ENCODE measurements around the gene DENND1B.

Gene DENND1B

DNA sequence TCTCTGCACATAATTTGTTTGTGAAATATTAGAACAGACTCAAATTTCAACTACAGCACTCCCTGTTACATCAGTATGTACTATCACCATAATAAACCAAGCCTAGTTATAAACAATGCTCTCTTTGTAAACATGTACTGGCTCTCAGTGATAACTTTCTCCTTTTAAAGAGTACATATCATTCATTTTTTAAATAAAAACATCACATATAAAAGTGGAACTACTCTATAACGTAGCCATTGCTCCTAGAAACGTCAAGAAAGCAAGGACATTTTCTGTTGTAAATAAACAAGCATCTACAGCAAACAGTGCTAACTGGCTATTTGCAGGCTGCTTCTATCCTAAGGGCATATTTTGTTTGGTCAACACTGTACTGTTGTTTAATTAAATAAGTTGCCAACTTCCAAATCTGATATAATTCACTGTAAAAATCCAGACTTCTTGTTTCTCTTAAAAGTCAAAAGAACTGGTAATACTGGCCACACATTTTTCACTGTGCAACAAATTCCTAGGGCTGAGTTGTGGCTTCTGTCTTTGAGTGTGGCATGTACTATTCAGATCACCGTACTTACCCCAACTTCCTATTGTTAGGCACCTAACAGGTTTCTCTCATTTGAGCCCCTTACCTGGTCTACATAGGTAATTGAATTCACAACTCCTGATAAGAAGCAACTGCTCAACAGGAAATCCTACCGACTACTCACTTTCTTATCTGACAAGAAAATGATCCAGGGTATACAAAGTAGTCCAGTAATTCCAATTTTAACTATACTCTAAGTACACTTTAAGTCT lies 111.9 kb downstream of the DENND1B start:
- intact Hi-C loops (cut with DNase I; ENCODE audit: low total_unique reads): no loop called here
- H3K36me3 ChIP-seq: no peaks in the 10 kb centered on the region
- no peaks in the 10 kb centered on the region for H3K4me1 ChIP-seq
- H3K27me3 ChIP-seq: no peaks in the 10 kb centered on the region
- H3K27ac ChIP-seq: no peak overlapping the region
- no peak overlapping the region for H3K4me3 ChIP-seq
- no peaks in the 10 kb centered on the region for H3K9me3 ChIP-seq
- no peak for DNase-seq
- TF ChIP-seq, protein P1, sequence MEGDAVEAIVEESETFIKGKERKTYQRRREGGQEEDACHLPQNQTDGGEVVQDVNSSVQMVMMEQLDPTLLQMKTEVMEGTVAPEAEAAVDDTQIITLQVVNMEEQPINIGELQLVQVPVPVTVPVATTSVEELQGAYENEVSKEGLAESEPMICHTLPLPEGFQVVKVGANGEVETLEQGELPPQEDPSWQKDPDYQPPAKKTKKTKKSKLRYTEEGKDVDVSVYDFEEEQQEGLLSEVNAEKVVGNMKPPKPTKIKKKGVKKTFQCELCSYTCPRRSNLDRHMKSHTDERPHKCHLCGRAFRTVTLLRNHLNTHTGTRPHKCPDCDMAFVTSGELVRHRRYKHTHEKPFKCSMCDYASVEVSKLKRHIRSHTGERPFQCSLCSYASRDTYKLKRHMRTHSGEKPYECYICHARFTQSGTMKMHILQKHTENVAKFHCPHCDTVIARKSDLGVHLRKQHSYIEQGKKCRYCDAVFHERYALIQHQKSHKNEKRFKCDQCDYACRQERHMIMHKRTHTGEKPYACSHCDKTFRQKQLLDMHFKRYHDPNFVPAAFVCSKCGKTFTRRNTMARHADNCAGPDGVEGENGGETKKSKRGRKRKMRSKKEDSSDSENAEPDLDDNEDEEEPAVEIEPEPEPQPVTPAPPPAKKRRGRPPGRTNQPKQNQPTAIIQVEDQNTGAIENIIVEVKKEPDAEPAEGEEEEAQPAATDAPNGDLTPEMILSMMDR (IDR thresholded peaks at IDR 0.05): no peak

- H3K4me1 ChIP-seq: no peaks in the 10 kb centered on the region
- intact Hi-C loops (cut with DNase I; ENCODE audit: low total_unique reads): no loop called here
- H3K27me3 ChIP-seq: no peaks in the 10 kb centered on the region
- TF ChIP-seq, protein P1 (IDR thresholded peaks at IDR 0.05): no peak
- H3K36me3 ChIP-seq: no peaks in the 10 kb centered on the region
- no peaks in the 10 kb centered on the region for H3K9me3 ChIP-seq
- no peak overlapping the region for H3K4me3 ChIP-seq
- no peak for DNase-seq
- no peak overlapping the region for H3K27ac ChIP-seq
Measured at GRCh38 chr1:197660389-197660788, 114.9 kb downstream of the DENND1B start.

DNA sequence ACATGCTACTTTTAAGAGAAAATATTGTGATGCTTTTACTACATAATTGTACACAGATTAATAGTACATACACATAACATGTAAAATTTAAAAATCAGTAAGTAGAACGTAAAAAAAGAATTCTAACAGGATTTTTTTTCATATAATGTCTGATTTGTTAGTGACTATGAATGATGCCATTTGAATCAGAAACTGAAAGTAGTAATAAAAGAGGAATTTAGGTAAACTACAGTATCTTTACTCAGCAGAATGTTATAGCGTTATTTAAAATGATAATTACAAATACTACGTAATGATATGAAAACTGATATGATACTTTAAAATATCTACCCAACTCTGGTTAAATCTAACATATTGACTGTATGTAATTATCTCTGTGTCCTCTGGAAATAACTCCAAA lies 116.1 kb downstream of the DENND1B start:
- peaks cover 0 to 5% (median 0%) of the 10 kb centered on the region in 3 donors for H3K36me3 ChIP-seq
- no peak for DNase-seq
- TF ChIP-seq, protein P1 (IDR thresholded peaks at IDR 0.05): no peak

GRCh38 chr1:197649188-197649587 lies 126.1 kb downstream of the DENND1B start:
- intact Hi-C loops (cut with DNase I; ENCODE audit: low total_unique reads): no loop called here

More for the DNA sequence above, 116.1 kb downstream of the DENND1B start:
- Histone ChIP-seq H3K4me3 (no peak overlapping the region), H3K27me3 (no peaks in the 10 kb centered on the region), H3K27ac (no peak overlapping the region), H3K4me1 (no peaks in the 10 kb centered on the region), H3K9me3 (no peaks in the 10 kb centered on the region)
- intact Hi-C loops (cut with DNase I; ENCODE audit: low total_unique reads): no loop called here

DNA sequence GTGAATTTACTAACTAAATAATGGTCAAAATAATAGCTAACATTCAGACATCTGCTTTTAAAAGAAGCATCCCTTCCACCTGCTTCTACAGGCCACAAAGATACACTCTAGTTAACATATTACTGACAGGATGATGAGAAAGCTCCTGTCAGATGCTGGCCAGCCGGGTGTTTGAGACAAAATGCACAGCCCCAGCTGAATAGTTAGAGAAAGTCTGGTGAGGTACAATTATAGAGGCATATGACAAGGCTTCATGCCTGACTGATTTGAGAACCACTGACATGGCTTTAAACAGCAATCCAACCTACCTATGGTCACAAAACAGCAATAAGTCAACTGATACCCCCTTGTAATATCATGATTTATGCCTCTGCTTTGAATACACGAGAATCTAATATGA lies 137.0 kb downstream of the DENND1B start:
- intact Hi-C loops (cut with DNase I; ENCODE audit: low total_unique reads): no loop called here

More at GRCh38 chr1:197649188-197649587, 126.1 kb downstream of the DENND1B start:
- Histone ChIP-seq H3K27me3 (no peaks in the 10 kb centered on the region), H3K4me3 (no peak overlapping the region), H3K4me1 (no peaks in the 10 kb centered on the region), H3K36me3 (peaks cover 0 to 5% (median 2%) of the 10 kb centered on the region in 3 donors), H3K27ac (no peak overlapping the region), H3K9me3 (no peaks in the 10 kb centered on the region)
- no peak for DNase-seq
- TF ChIP-seq, protein P1 (IDR thresholded peaks at IDR 0.05): no peak

More for the DNA sequence above, 137.0 kb downstream of the DENND1B start:
- TF ChIP-seq, protein P1 (IDR thresholded peaks at IDR 0.05): no peak
- no peak overlapping the region for H3K4me3 ChIP-seq
- peaks cover 8 to 24% (median 22%) of the 10 kb centered on the region in 3 donors for H3K36me3 ChIP-seq
- H3K9me3 ChIP-seq: peaks cover 0 to 6% (median 3%) of the 10 kb centered on the region in 3 donors
- H3K27ac ChIP-seq: no peak overlapping the region
- DNase-seq: no peak
- H3K27me3 ChIP-seq: no peaks in the 10 kb centered on the region
- H3K4me1 ChIP-seq: no peaks in the 10 kb centered on the region

Measured in tibial artery (tissue), 4 donors.